Measurements from ENCODE around the gene CLC.
"Not testable (repeated sequence)": the region's sequence is repeated elsewhere in the genome, so short reads cannot be mapped to it uniquely, and the experiment has no call there.

The CLC gene

GRCh38 chr19:39737891-39738290 lies at the start of gene CLC:
Gene CLC (minus strand): TSS chr19:39738029. CDS start chr19:39737952, 77 bp downstream.
- DNase-seq, result no peak

GRCh38 chr19:39780894-39781293 lies 43.1 kb upstream of the CLC start:
- DNase-seq, result no peak

GRCh38 chr19:39778763-39779162 lies 40.9 kb upstream of the CLC start, which contains the start of gene LEUTX:
Gene LEUTX (plus strand): TSS chr19:39778854. CDS start chr19:39778921, 67 bp downstream.
- DNase-seq, result no peak

- no peak for DNase-seq
These were observed 31.0 kb upstream of the CLC start for GRCh38 chr19:39768786-39769185.

GRCh38 chr19:39768334-39768733 lies 30.5 kb upstream of the CLC start:
- no peak for DNase-seq

GRCh38 chr19:39765091-39766076 lies 27.6 kb upstream of the CLC start:
- no peak for DNase-seq

- not testable (repeated sequence) for DNase-seq
These were observed 24.0 kb upstream of the CLC start for GRCh38 chr19:39761851-39762250.

GRCh38 chr19:39759457-39760184 lies 21.8 kb upstream of the CLC start:
- DNase-seq, result no peak

- no peak for DNase-seq
These were observed 17.1 kb upstream of the CLC start for GRCh38 chr19:39754971-39755370.

GRCh38 chr19:39754544-39754943 lies 16.7 kb upstream of the CLC start:
- no peak for DNase-seq

GRCh38 chr19:39752795-39753194 lies 15.0 kb upstream of the CLC start:
- DNase-seq, result no peak

GRCh38 chr19:39752390-39752789 lies 14.6 kb upstream of the CLC start:
- no peak for DNase-seq

GRCh38 chr19:39749981-39750380 lies 12.2 kb upstream of the CLC start:
- no peak for DNase-seq

GRCh38 chr19:39746836-39747529 lies 9.2 kb upstream of the CLC start:
- DNase-seq, result no peak

- no peak for DNase-seq
These were observed 7.8 kb upstream of the CLC start for GRCh38 chr19:39745643-39746042.

- DNase-seq, result no peak
These were observed 2.6 kb upstream of the CLC start for GRCh38 chr19:39740395-39740794.

- no peak for DNase-seq
These were observed 985 bp upstream of the CLC start for GRCh38 chr19:39738814-39739213.

- no peak for DNase-seq
These were observed 478 bp downstream of the CLC start for GRCh38 chr19:39737351-39737750.

- DNase-seq, result no peak
These were observed 1.7 kb downstream of the CLC start for GRCh38 chr19:39736088-39736487.

- DNase-seq, result no peak
These were observed 2.1 kb downstream of the CLC start for GRCh38 chr19:39735688-39736087.

- no peak for DNase-seq
These were observed 4.0 kb downstream of the CLC start for GRCh38 chr19:39733841-39734240.

- DNase-seq, result no peak
These were observed 6.1 kb downstream of the CLC start for GRCh38 chr19:39731685-39732084.

GRCh38 chr19:39729594-39729993 lies 8.2 kb downstream of the CLC start:
- no peak for DNase-seq

Measured in activated CD4-positive, alpha-beta T cell treated with anti-CD3 and anti-CD28 coated beads for 1 hour (primary cell).